NB4 (cell line): Measurements from ENCODE around the gene GATA5.

Experiments
- DNase-seq: peaks from one replicate; pipeline ENCODE4 v3.0.0; 2010; ENCODE audit warnings: low read depth
- H3K4me3 ChIP-seq: one replicate; pipeline ENCODE4 v1.5.1; 2011; ENCODE audit warnings: mild to moderate bottlenecking, low read depth, low read length, moderate library complexity
- MYC ChIP-seq: IDR thresholded peaks from 2 replicates; pipeline ENCODE4 v1.6.1; 2011; ENCODE audit warnings: low read depth, low read length
- POLR2A ChIP-seq: IDR thresholded peaks from 2 replicates; pipeline ENCODE4 v1.6.1; 2011; ENCODE audit warnings: mild to moderate bottlenecking; ENCODE audit not compliant: insufficient read length; ENCODE audit errors: extremely low read depth
- TF ChIP-seq, protein P1 (sequence below): IDR thresholded peaks from one replicate; pipeline ENCODE4 v1.5.1; 2012; ENCODE audit warnings: low read depth, low read length
- TF ChIP-seq, protein P2 (sequence below): IDR thresholded peaks from 2 replicates; pipeline ENCODE4 v1.6.1; 2011; ENCODE audit warnings: low read depth, low read length

The GATA5 gene

DNA sequence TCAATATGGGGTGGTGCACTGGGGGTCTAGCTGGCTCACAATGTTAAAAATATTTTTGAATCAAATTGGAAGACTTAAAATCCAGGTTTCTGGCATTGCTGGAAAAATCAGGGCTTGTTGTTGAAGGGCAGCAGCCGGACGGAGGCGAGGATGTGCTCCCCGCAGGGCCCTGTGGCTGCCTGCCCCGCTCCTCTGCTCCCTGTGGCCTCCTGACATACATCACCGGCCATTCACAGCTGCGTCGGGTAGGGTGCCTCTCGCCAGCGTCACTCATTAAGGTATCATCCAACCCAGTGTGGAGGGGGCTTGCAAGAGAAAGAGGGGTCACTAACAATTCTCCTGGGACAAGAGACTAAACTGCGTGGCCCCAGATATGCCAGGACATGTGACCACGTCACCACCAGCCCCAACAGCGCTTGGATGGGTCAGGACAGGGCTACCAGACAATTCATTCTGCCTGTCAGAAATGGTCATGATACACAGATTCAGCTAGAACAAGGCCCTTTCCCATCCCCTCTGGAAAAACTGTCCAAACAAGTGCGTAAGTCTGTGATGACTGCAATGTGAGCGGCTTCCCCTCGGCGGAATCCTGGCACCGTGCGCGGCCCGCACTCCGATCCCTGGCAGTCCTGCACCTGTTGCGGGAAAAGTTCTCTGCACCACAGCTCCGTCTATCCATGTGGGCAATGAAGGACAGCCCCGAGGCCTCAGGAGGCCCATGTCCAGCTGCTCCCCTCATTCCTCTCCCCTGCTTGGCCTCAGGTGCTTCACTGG, 12.0 kb downstream of the GATA5 start:
- DNase-seq: no peak
- TF ChIP-seq, protein P1, sequence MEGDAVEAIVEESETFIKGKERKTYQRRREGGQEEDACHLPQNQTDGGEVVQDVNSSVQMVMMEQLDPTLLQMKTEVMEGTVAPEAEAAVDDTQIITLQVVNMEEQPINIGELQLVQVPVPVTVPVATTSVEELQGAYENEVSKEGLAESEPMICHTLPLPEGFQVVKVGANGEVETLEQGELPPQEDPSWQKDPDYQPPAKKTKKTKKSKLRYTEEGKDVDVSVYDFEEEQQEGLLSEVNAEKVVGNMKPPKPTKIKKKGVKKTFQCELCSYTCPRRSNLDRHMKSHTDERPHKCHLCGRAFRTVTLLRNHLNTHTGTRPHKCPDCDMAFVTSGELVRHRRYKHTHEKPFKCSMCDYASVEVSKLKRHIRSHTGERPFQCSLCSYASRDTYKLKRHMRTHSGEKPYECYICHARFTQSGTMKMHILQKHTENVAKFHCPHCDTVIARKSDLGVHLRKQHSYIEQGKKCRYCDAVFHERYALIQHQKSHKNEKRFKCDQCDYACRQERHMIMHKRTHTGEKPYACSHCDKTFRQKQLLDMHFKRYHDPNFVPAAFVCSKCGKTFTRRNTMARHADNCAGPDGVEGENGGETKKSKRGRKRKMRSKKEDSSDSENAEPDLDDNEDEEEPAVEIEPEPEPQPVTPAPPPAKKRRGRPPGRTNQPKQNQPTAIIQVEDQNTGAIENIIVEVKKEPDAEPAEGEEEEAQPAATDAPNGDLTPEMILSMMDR: no peak
- TF ChIP-seq MYC (no peak), POLR2A (no peak)
- TF ChIP-seq, protein P2, sequence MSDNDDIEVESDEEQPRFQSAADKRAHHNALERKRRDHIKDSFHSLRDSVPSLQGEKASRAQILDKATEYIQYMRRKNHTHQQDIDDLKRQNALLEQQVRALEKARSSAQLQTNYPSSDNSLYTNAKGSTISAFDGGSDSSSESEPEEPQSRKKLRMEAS: no peak

DNA sequence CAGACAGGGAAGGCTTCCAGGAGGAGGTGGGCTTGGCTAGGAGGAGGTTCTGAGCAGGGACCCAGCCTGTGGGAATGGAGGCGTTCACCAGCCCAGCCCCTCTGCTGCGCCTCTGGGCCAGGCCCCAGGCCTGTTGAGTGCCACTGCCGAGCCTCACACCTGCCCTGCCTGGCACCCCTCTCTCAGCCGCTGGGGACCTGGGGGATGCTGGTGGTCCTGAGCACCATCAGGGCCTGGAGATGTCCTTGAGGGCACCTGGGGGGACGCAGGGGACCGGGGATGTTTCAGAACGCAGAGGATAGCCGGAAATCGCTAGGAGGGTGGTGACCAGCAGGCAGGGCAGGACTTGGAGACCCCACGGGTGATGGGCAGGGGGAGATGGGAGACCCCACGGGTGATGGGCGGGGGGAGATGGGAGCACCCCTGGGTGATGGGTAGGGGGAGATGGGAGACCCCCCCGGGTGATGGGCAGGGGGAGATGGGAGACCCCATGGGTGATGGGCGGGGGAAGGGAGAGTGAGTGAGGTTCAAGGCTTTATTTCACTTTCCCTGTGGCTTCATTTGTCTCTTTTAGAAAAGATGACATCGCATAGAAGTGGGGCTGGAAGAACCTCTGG, 12.7 kb downstream of the GATA5 start:
- DNase-seq: no peak
- TF ChIP-seq MYC (no peak), POLR2A (no peak)
- TF ChIP-seq, protein P1: no peak
- TF ChIP-seq, protein P2: no peak
- no peak overlapping the region for H3K4me3 ChIP-seq

More for the DNA sequence above, 12.0 kb downstream of the GATA5 start:
- H3K4me3 ChIP-seq: no peak overlapping the region

DNA sequence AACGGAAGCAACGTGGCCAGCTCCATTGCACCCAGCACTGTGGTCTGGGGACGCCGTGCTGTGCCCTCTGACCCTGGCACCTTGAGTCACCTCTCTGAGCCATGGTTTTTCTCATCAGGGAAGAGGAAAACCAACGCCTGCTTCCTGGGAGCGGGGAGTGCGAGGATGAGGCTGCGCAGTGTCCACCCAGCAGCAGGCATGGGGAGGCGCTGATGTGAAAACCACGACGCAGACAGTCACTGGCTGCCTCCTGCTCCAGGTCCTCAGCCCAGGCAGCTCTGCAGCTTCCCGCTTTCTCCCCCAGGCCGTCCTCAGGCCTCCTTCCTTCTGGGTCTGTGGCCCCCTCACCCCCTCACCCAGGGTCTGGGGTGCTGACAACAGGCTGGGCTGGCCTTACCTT, 14.0 kb downstream of the GATA5 start:
- DNase-seq: no peak
- H3K4me3 ChIP-seq: no peak overlapping the region
- TF ChIP-seq POLR2A: no peak
- TF ChIP-seq, protein P1: no peak
- TF ChIP-seq, protein P2: no peak
- TF ChIP-seq MYC: no peak

DNA sequence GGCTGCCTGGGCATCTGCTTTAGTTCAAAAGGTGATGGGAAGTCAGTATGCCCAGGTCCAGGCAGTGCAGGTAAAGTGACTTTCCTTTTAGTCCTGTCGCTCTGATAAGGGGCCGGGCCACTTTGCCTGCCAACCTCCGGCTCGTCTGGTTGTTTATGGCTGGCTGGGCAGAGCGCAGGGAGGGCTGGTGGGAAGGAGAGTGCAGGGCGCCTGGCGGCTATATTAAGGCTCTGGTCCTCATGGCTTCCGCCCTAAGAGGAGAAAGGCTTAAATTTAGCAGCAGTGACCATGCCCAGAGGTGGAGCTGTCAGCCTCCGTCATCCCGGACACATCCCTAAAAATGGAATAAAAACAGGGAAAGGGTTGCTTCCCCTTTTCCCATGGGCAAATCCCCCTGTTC, 14.6 kb downstream of the GATA5 start:
- no peak for DNase-seq
- TF ChIP-seq, protein P1: no peak
- no peak for TF ChIP-seq POLR2A
- TF ChIP-seq, protein P2: no peak
- no peak for TF ChIP-seq MYC
- no peak overlapping the region for H3K4me3 ChIP-seq

DNA sequence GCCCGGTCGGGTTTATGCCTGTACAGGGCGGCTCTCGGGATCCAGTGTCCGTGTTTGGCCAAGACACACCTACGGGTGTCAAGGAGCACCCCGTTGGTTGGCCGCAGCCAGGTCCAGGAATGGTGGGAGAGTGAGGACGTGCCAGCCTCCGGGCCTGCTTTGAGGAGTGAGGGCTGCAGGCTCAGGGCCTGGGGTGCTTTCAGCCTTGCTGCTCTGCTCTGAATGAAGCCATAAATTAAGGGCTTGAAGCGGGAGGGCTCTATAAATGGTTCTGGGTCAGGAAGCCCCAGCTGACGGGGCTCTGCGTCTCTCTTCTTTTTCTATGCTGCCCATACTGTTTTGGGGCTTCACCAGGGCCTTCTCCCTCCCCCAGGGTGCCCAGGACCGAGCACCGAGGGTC, 15.1 kb downstream of the GATA5 start:
- TF ChIP-seq MYC (no peak), POLR2A (no peak)
- TF ChIP-seq, protein P2: no peak
- TF ChIP-seq, protein P1: no peak
- no peak for DNase-seq
- H3K4me3 ChIP-seq: no peak overlapping the region
